Natural killer cell (primary cell): ENCODE measurements around the gene PHF2. TPM values are rescaled to one million over a fixed set of nuclear protein-coding genes. Genes with fewer than 3 reads are reported as not detected.

Experiments
- ATAC-seq, 3 donors: fragments of 150-1000 bp in 2 of 3; fragments of 200-7000 bp in 1 of 3; cut with Tn5 transposase; 1 replicate in 1 of 3; 2 replicates in 2 of 3; pipeline ENCODE4 v1.10.0; 2021; ENCODE audit warnings: mild to moderate bottlenecking in 2 of 3, moderate library complexity in 2 of 3
- DNase-seq, 2 donors: peaks; one replicate each; pipeline versions ENCODE4 v3.0.0 to v3.0.0-alpha.2; 2013 to 2021; ENCODE audit warnings: mixed read lengths in 1 of 2
- H3K27ac ChIP-seq: one replicate; pipeline ENCODE4 v1.5.1; 2013; ENCODE audit warnings: mild to moderate bottlenecking, low read length
- H3K27me3 ChIP-seq: one replicate; pipeline ENCODE4 v1.6.1; 2013; ENCODE audit warnings: low read length; ENCODE audit not compliant: control insufficient read depth, insufficient read depth
- H3K36me3 ChIP-seq: one replicate; pipeline ENCODE4 v1.6.1; 2013; ENCODE audit warnings: low read length; ENCODE audit not compliant: control insufficient read depth, insufficient read depth
- H3K4me1 ChIP-seq: one replicate; pipeline ENCODE4 v1.6.1; 2013; ENCODE audit warnings: low read length; ENCODE audit not compliant: control insufficient read depth, insufficient read depth
- H3K4me3 ChIP-seq: one replicate; pipeline ENCODE4 v1.5.1; 2013; ENCODE audit warnings: low read length
- H3K9me3 ChIP-seq: one replicate; pipeline ENCODE4 v1.6.1; 2013; ENCODE audit warnings: low read length; ENCODE audit not compliant: control insufficient read depth, insufficient read depth
- H3K27ac Mint-ChIP-seq, 2 donors: one replicate each; pipeline ENCODE4 v1.8.0; 2022; ENCODE audit warnings: mild to moderate bottlenecking in 2 of 2, mixed read lengths in 2 of 2, moderate library complexity in 1 of 2
- H3K27me3 Mint-ChIP-seq, 2 donors: one replicate each; pipeline ENCODE4 v1.8.0; 2022; ENCODE audit warnings: low read depth in 2 of 2, mixed read lengths in 2 of 2
- H3K36me3 Mint-ChIP-seq: one replicate; pipeline ENCODE4 v1.8.0; 2022; ENCODE audit warnings: mixed read lengths
- H3K4me1 Mint-ChIP-seq, 2 donors: one replicate each; pipeline ENCODE4 v1.8.0; 2022; ENCODE audit warnings: mixed read lengths in 2 of 2
- H3K4me3 Mint-ChIP-seq: one replicate; pipeline ENCODE4 v1.8.0; 2022; ENCODE audit warnings: mild to moderate bottlenecking, moderate library complexity, mixed read lengths
- H3K9me3 Mint-ChIP-seq, 2 donors: one replicate each; pipeline ENCODE4 v1.8.0; 2022; ENCODE audit warnings: mixed read lengths in 2 of 2
- WGBS: methylation state at CpG from one replicate; pipeline ENCODE4 v1.1.7; 2013; ENCODE audit warnings: missing lambda C conversion rate; ENCODE audit not compliant: insufficient coverage; 5-methylcytosine and 5-hydroxymethylcytosine counted together
- intact Hi-C: fragments of 100-400 bp; cut with micrococcal nuclease; formaldehyde crosslinking; loops from one replicate; pipeline ENCODE4 v1.14.2; 2022
- total RNA-seq, 4 donors: library from RNA; stranded (reverse); fragments of 120-200 nt in 1 of 4; gene quantifications; one replicate each; pipeline versions ENCODE4 v1.2.3 to v1.2.4, GENCODE V29; 2013 to 2022
- TF ChIP-seq, protein P1 (sequence below): fragments of 200-600 bp; IDR thresholded peaks from one replicate; pipeline ENCODE4 v1.8.0; 2022; ENCODE audit warnings: antibody characterized with exemption

Gene PHF2
- total RNA-seq, 3 donors from 2014 or later (not counting 1 experiment from before 2014, with no cell fraction given): 24.8 to 28.1 (median 26.4) TPM

DNA sequence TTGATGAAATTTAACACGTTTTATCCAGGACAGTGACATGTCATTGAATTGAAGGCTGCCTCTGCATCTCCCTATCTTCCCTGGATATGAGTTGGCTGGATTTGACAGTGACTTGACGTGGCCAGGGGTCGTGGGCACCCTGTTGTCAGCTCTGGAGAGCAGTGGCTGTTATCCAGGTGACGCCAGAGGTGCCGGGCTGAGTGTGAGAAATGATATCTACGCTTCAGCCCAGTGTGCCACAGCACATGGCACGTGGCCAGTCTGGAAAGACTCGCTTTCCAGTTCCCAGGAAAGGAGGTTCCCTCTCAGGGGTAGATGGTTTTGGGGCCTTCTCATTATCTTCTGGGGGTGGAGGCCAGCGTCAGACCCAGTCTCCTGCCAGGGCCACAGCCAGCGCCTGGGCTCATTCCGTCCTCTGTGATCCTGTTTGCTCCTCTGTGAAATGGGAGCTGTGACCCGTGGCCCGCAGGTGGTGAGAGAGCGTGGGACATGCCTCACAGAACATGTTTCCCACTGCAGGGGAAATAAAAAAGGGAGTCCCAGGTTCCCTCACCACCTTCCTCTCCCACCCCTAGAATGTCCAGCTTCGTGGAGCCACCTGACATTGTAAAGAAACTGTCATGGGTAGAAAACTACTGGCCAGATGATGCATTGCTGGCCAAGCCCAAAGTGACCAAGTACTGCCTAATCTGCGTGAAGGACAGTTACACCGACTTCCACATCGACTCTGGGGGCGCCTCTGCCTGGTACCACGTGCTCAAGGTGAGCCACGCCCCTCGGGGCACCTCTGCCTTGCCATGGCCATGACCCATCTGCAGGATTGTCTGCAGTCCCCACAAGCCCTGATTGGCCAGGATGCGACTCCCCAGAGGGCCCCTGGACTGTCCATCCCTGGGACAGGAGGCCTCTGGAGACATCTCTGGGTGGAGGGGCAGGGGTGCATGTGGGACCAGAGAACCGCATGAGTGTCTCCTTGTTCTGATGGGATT lies 76.5 kb downstream of the PHF2 start:
- ATAC-seq: no peak
- Mint-ChIP-seq H3K27me3 (no peaks in the 10 kb centered on the region), H3K4me3 (no peak overlapping the region), H3K9me3 (no peaks in the 10 kb centered on the region), H3K36me3 (no peaks in the 10 kb centered on the region), H3K4me1 (peaks cover 0 to 7% of the 10 kb centered on the region in 2 donors), H3K27ac (peak overlapping the region in 1 of 2 donors; percentile 47)
- Histone ChIP-seq H3K4me1 (no peaks in the 10 kb centered on the region), H3K9me3 (no peaks in the 10 kb centered on the region), H3K4me3 (no peak overlapping the region), H3K27me3 (no peaks in the 10 kb centered on the region), H3K27ac (no peak overlapping the region), H3K36me3 (peaks cover 49% of the 10 kb centered on the region)
- no peak for DNase-seq
- intact Hi-C loops: no loop called here
- TF ChIP-seq, protein P1, sequence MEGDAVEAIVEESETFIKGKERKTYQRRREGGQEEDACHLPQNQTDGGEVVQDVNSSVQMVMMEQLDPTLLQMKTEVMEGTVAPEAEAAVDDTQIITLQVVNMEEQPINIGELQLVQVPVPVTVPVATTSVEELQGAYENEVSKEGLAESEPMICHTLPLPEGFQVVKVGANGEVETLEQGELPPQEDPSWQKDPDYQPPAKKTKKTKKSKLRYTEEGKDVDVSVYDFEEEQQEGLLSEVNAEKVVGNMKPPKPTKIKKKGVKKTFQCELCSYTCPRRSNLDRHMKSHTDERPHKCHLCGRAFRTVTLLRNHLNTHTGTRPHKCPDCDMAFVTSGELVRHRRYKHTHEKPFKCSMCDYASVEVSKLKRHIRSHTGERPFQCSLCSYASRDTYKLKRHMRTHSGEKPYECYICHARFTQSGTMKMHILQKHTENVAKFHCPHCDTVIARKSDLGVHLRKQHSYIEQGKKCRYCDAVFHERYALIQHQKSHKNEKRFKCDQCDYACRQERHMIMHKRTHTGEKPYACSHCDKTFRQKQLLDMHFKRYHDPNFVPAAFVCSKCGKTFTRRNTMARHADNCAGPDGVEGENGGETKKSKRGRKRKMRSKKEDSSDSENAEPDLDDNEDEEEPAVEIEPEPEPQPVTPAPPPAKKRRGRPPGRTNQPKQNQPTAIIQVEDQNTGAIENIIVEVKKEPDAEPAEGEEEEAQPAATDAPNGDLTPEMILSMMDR: no peak
- WGBS: 92% methylated on average over 24 of the region's 24 CpGs

DNA sequence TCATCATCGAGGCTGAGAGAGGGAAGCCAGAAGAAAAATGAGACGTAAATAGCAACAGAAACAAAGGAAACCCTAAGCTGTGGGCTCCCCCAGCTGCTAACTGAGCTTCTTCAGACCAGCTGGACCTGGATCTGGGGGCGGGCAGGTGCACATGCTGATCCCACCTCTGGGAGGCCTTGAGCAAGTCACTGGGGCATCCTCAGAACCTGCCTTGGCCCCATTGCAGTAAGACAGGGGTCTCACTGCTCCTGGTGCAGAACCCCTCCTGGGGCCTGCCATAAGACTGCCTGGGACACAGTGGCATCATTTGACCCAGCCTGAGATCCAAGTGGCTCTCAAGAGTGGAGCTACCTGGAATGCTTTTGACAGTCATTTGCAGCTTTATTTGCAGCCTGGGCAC lies 77.4 kb downstream of the PHF2 start:
- Mint-ChIP-seq H3K9me3 (no peaks in the 10 kb centered on the region), H3K4me1 (peaks cover 0 to 7% of the 10 kb centered on the region in 2 donors), H3K27me3 (no peaks in the 10 kb centered on the region), H3K27ac (no peak overlapping the region), H3K4me3 (no peak overlapping the region), H3K36me3 (no peaks in the 10 kb centered on the region)
- Histone ChIP-seq H3K9me3 (no peaks in the 10 kb centered on the region), H3K27ac (no peak overlapping the region), H3K27me3 (no peaks in the 10 kb centered on the region), H3K36me3 (peaks cover 44% of the 10 kb centered on the region), H3K4me3 (no peak overlapping the region), H3K4me1 (no peaks in the 10 kb centered on the region)
- no peak for DNase-seq
- ATAC-seq: no peak
- TF ChIP-seq, protein P1: no peak
- 94% methylated on average over 3 of the region's 3 CpGs for WGBS
- intact Hi-C loops: no loop called here

DNA sequence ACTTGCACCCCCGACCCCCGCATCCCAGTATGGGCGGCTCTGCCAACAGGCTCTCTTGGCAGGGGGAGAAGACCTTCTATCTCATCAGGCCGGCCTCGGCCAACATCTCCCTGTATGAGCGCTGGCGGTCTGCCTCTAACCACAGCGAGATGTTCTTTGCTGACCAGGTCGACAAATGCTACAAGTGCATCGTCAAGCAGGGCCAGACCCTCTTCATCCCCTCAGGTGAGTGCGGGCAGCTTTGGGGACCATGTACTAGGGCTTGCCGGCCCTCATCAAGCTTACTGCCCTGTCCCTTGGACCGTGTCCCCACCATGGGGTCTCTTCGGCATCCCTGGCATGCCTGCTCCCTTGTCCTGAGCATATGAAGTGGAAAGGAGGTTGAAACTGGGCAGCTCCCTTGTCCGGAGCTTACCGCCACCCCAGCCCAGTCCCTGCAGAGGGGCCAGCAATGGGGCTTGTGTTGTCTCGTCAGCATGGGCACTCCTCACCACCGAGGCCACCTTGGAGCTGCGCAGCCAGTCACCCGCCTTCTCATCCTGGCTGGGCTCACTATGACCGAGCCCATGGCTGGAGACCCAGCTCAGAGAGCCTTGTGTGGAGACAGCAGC lies 78.1 kb downstream of the PHF2 start:
- Histone ChIP-seq H3K27ac (no peak overlapping the region), H3K36me3 (peaks cover 45% of the 10 kb centered on the region), H3K4me3 (no peak overlapping the region), H3K9me3 (no peaks in the 10 kb centered on the region), H3K4me1 (no peaks in the 10 kb centered on the region), H3K27me3 (no peaks in the 10 kb centered on the region)
- WGBS: 99% methylated on average over 21 of the region's 21 CpGs
- TF ChIP-seq, protein P1: no peak
- no peaks in the 10 kb centered on the region for H3K9me3 Mint-ChIP-seq
- DNase-seq: no peak
- no peak for ATAC-seq
- intact Hi-C loops: no loop called here
- peaks cover 0 to 7% of the 10 kb centered on the region in 2 donors for H3K4me1 Mint-ChIP-seq
- no peaks in the 10 kb centered on the region for H3K36me3 Mint-ChIP-seq
- H3K4me3 Mint-ChIP-seq: no peak overlapping the region
- H3K27ac Mint-ChIP-seq: no peak overlapping the region
- no peaks in the 10 kb centered on the region for H3K27me3 Mint-ChIP-seq
